CD4-positive, alpha-beta T cell treated with Interleukin-17A for 1 hour (primary cell): ENCODE results near the gene ZMIZ2.
A peak's percentile ranks its signal among the peaks of the same experiment; 100 is the strongest.
"Not testable (repeated sequence)": the region's sequence is repeated elsewhere in the genome, so short reads cannot be mapped to it uniquely, and the experiment has no call there.

Experiments used
- DNase-seq: peaks from one replicate; pipeline ENCODE4 v3.0.0-alpha.2; 2020

ZMIZ2 gene, protein sequence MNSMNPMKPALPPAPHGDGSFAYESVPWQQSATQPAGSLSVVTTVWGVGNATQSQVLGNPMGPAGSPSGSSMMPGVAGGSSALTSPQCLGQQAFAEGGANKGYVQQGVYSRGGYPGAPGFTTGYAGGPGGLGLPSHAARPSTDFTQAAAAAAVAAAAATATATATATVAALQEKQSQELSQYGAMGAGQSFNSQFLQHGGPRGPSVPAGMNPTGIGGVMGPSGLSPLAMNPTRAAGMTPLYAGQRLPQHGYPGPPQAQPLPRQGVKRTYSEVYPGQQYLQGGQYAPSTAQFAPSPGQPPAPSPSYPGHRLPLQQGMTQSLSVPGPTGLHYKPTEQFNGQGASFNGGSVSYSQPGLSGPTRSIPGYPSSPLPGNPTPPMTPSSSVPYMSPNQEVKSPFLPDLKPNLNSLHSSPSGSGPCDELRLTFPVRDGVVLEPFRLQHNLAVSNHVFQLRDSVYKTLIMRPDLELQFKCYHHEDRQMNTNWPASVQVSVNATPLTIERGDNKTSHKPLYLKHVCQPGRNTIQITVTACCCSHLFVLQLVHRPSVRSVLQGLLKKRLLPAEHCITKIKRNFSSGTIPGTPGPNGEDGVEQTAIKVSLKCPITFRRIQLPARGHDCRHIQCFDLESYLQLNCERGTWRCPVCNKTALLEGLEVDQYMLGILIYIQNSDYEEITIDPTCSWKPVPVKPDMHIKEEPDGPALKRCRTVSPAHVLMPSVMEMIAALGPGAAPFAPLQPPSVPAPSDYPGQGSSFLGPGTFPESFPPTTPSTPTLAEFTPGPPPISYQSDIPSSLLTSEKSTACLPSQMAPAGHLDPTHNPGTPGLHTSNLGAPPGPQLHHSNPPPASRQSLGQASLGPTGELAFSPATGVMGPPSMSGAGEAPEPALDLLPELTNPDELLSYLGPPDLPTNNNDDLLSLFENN

DNA sequence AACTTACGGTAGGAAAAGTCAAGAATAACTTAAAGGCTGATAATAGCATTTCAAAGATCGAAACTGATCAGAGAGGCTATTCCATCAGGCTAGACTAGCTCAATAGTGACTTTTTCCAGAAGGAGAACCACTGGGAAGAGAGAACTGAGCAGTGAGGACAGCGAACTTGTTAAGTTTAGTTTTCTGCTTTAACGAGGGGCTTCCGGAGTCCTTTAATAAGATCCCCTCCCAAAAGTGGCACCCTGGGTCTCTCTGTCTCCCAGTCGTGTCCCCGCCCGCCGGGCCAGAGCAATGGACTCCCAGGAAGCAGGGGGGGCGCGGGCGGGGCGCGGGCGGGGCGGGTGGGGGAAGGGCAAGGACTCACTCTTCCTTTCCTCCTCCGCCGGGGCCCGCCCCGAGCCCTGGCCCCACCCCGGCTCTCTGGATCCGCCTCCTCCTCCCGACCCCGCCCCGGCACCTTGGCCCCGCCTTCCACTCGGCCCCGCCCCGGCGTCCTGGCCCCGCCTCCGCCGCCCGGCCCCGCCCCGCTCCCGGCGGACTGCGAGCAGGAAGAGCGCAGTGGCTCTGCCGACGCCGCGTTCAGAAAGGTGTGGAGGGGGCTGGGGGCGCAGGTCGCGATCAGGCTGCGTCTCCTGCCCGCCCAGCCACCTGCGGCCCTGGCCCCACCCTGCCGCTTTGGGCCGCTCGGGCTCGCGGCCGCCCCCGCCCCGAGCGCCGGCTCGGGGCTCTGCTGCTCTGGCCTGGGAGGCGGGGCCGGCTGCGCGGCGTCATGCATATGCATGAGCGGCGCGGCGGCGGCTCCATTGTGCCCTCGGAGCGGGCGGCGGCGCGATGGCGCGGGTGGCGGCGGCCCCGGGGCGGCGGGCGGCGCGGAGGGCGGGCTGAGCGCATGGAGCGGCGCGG lies at the start of gene ZMIZ2:
Gene ZMIZ2, plus strand, starts transcription at position 803 of the 903 bp plus-strand sequence. CDS start 7,403 bp downstream, outside the sequence.
- DNase-seq, result peak; percentile 92

- DNase-seq, result not testable (repeated sequence)
Measured at GRCh38 chr7:44699598-44699997, 49.0 kb upstream of the ZMIZ2 start.

GRCh38 chr7:44700322-44700721 lies 48.3 kb upstream of the ZMIZ2 start:
- no peak for DNase-seq

DNA sequence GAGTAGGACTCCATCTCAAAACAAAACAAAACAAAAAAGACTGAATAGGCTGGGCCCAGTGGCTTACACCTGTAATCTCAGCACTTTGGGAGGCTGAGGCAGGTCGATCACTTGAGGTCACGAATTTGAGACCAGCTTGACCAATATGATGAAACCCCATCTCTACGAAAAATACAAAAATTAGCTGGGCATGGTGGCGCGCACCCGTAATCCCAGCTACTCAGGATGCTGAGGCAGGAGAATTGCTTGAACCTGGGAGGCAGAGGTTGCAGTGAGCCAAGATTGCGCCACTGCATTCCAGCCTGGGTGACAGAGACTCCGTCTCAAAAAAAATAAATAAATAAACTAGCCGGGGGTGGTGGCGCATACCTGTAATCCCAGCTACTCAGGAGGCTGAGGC lies 45.3 kb upstream of the ZMIZ2 start:
- DNase-seq, result not testable (repeated sequence)

GRCh38 chr7:44703921-44704320 lies 44.7 kb upstream of the ZMIZ2 start:
- DNase-seq, result no peak

DNA sequence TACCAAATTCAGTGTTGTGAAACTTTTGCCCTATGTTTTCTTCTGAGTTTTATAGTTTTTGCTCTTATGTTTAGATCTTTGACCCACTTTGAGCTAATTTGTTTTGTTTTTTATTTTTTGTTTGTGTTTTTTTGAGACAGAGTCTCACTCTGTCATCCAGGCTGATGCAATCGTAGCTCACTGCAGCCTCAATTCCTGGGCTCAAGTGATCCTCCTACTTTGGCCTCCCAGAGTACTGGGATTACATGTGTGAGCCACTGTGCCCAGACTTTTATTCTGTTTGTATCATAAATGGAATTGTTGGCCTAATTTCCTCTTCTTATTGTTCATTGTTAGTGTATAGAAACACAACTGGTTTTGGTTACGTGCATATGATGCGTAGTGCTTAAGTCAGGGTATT lies 43.2 kb upstream of the ZMIZ2 start:
- DNase-seq, result no peak

- DNase-seq, result no peak
Measured at GRCh38 chr7:44706788-44707557, 41.7 kb upstream of the ZMIZ2 start.

DNA sequence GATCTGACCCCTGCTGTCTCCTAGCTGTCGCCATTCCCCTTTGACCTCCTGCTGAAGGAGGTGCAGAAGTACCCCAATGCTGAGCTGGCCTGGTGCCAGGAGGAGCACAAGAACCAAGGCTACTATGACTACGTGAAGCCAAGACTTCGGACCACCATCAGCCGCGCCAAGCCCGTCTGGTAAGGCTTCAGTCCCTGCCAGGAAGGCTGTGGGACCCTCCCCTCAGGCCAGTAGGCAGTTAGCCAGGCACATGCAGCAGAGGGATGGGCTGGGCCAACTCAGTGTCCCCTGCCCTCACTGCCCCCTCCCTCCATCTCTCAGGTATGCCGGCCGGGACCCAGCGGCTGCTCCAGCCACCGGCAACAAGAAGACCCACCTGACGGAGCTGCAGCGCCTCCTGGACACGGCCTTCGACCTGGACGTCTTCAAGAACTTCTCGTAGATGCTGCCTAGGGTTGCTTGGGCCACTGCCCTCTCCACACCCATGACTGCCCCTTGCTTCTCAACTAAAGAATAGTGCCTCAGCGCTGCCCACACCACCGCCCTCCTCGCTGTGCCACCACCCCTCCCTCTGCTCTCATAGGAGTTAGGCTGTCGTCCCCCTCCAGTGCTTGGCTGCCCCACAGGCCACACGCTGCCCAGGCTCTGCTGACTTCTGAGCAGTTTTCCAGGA lies 41.0 kb upstream of the ZMIZ2 start:
- DNase-seq, result no peak

DNA sequence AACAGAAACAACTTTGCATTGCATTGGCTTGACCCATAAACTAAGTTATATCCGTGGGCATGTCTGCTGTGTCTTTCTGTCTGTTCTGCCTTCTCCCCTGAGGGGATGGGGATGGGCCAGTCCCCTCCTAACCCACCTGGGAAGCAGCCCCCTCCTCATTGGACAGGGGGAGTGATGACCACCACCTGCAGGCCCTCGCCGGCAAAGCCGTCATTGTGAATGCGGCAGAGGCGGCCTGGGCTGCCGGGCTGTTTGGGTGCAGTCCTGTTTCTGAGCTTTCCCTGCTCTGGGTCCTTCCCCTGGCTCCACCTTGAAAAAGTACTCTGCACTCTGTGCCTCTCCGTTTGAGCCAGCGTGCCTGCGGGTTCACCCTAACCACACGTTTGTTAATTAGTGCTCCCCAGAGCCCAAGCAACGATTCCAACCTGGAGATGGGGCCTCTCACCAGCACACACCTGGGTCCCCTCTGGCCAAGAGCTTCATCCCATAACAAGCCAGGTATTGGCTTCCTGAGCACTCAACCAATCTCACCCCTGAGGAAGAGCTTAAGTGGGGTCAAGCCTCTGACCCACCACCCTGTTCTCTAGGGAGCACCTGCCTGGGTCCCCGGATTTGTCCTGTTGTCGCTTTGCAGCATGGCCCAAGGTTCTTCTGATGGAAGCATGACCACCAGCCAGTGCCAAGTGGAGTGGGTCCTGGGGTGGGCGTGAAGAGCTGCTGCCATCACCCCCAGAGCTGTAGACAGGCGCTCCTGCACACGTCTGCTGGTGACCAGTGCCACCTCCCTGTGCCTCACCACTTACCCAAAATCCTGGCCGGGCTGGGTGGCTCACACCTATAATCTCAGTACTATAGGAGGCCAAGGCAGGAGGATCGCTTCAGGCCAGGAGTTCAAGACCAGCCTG lies 39.4 kb upstream of the ZMIZ2 start:
- DNase-seq, result no peak

DNA sequence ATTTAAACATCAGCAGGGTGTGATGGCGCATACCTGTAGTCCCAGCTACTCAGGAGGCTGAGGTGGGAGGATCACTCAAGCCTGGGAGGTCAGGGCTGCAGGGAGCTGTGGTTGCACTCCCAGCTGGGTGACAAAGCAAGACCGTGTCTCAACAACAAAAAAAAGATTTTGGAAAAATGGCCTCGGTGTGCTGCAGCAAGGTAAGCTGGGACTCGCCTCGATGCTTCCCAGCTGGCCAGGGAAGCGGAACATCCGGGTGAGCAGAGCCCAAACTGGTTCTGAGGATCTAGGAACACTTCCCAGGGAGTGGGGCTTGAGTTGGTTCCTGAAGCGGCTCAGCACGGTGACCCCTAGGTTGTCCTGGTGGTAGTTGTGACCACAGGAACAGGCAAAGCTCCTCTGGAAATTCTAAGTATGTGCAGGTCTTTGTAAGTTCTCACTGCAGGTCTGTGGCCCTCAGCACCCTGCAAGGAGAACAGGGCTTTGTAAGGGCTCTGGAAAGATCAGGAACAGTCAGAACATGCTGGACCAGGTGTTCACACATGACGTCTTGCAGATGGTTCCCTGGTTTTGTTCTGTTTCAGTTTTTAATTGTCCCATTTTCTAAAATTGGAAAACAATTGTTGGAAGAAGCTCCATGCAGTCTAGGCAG lies 38.6 kb upstream of the ZMIZ2 start:
- DNase-seq, result no peak

DNA sequence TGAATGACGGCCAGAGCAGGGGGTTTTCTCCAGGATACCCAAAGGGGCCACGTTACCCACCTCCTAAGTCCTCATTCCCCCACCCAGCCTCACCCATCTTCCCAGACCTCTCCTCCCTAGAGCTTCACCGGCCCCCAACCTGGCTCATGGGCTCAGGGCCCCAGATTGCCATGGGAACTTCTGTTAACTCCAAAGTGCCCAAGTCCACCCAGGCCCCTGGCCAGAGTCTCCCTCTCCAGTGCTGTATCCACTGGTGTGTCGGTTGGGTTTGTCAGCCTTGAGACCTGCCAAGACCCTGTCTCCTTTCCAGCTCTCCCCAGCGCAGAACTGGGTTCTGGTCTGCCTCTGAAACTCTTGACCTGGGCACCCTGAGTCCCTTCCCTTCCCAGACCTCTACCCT lies 37.1 kb upstream of the ZMIZ2 start:
- no peak for DNase-seq

GRCh38 chr7:44712012-44712411 lies 36.6 kb upstream of the ZMIZ2 start:
- peak; percentile 5 for DNase-seq

DNA sequence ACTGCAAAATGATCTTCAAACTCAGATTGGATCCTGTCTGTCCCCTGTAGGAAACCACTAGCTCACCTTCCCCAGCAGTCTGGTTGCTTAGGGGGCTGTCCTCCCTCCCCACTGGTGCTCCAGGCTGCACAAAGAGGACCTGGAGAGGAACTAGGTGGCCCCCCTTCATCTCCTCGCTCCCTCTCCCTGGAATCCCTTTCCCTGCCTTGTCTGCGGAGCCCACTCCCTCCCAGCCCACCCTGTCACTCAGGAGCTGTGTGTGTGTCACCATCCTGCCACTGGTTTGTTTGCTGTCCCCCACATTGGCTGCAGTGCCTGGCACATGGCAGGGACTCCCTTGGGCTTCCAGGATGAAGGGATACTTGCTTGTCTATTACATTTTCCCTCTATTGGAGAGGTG lies 35.5 kb upstream of the ZMIZ2 start:
- no peak for DNase-seq

DNA sequence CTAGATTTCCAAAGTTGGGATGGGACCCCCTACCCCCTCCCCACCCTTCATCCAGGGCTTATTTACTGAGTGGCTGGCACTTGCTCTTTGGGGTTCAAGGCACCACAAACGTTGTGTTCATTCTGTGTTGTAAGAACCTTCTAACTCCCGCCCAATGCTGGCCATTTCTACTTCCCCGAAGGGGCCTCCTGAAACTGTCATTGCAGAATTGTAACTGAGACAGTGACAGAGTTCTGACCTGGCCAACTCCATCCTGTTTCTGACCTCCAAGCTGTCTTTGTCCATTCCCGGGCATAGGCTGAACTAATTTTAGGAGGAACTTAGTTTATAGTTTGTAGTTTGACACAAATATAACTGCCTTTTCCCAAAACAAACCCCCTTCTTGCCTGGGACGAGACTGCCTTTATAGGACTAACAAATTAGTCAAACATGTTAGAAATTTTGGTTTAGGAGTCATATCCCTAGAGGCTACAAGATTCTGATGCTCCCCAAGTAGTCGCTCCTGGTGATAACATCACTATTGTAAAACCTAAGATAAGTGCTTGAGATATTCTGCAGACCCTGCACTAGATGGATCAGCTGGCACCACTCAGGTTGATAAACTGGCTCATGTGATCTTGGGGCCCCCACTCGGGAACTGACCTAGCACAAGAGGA lies 34.8 kb upstream of the ZMIZ2 start:
- no peak for DNase-seq

- no peak for DNase-seq
Measured at GRCh38 chr7:44716205-44716604, 32.4 kb upstream of the ZMIZ2 start.

DNA sequence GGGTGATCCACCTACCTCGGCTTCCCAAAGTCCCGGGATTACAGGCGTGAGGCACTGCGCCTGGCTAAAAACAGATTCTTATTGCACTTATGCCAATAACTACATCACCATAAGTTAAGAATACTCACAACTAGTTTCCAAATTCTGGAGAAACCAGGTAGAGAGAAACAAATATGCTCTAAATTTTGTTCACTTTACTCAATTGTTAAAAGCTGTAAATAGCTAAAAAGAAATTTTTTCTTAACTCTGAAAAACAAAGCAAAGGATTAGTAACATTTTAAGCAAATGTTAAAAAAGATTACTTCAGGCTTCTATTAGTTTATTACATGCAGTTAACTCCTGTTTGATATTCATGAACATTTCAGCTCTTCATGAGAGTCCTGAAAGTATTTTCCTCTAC lies 28.3 kb upstream of the ZMIZ2 start:
- DNase-seq, result no peak

- DNase-seq, result no peak
Measured at GRCh38 chr7:44724276-44724675, 24.4 kb upstream of the ZMIZ2 start.

GRCh38 chr7:44726250-44726649 lies 22.4 kb upstream of the ZMIZ2 start:
- DNase-seq, result not testable (repeated sequence)
